Bone marrow (tissue), 2 donors: ENCODE results near the gene UBC.

Experiments
- DNase-seq, 2 donors: peaks; one replicate each; lab custom pipeline; 2025; lab: John Stamatoyannopoulos, UW

Gene UBC

GRCh38 chr12:124914392-124915238, at the start of gene UBC:
Gene UBC (minus strand): TSS chr12:124914650. CDS start chr12:124913771, 879 bp downstream.
- DNase-seq = no peak

GRCh38 chr12:124963211-124963610, 48.8 kb upstream of the UBC start:
- DNase-seq = no peak

- no peak for DNase-seq
Observed at GRCh38 chr12:124961055-124961454, 46.6 kb upstream of the UBC start.

- DNase-seq = no peak
Observed at GRCh38 chr12:124956571-124956970, 42.1 kb upstream of the UBC start.

- no peak for DNase-seq
Observed at GRCh38 chr12:124954771-124955170, 40.3 kb upstream of the UBC start.

GRCh38 chr12:124953689-124954405, 39.4 kb upstream of the UBC start:
- no peak for DNase-seq

GRCh38 chr12:124952801-124953200, 38.4 kb upstream of the UBC start:
- no peak for DNase-seq

GRCh38 chr12:124952295-124952694, 37.8 kb upstream of the UBC start:
- DNase-seq = no peak

GRCh38 chr12:124949779-124950728, 35.6 kb upstream of the UBC start:
- DNase-seq = no peak

GRCh38 chr12:124949066-124949465, 34.6 kb upstream of the UBC start:
- no peak for DNase-seq

- no peak for DNase-seq
Observed at GRCh38 chr12:124947561-124948398, 33.3 kb upstream of the UBC start.

GRCh38 chr12:124947013-124947412, 32.6 kb upstream of the UBC start:
- no peak for DNase-seq

GRCh38 chr12:124946447-124946793, 32.0 kb upstream of the UBC start:
- DNase-seq = no peak

- DNase-seq = no peak
Observed at GRCh38 chr12:124941170-124941527, 26.7 kb upstream of the UBC start.

- DNase-seq = no peak
Observed at GRCh38 chr12:124940393-124941169, 26.1 kb upstream of the UBC start.

GRCh38 chr12:124940143-124940392, 25.6 kb upstream of the UBC start:
- DNase-seq = no peak

GRCh38 chr12:124939421-124940142, 25.1 kb upstream of the UBC start:
- no peak for DNase-seq

- no peak for DNase-seq
Observed at GRCh38 chr12:124939079-124939420, 24.6 kb upstream of the UBC start.

- no peak for DNase-seq
Observed at GRCh38 chr12:124938587-124938986, 24.1 kb upstream of the UBC start.

GRCh38 chr12:124938108-124938507, 23.7 kb upstream of the UBC start:
- no peak for DNase-seq
